Thoracic aorta (tissue), 2 donors: Measurements from ENCODE around the gene MIEF2. TPM values are rescaled to one million over a fixed set of nuclear protein-coding genes. Genes with fewer than 3 reads are reported as not detected.
"Not testable (repeated sequence)": the region's sequence is repeated elsewhere in the genome, so short reads cannot be mapped to it uniquely, and the experiment has no call there.

Experiments
- ATAC-seq: fragments of 150-250 bp; one replicate; pipeline ENCODE4 v1.8.0; 2017; ENCODE audit warnings: low read depth; ENCODE audit not compliant: insufficient number of reproducible peaks, low FRiP score
- DNase-seq: peaks from one replicate; pipeline ENCODE4 v3.0.0-alpha.2; 2020; ENCODE audit warnings: low spot score
- H3K27ac ChIP-seq, 2 donors: fragments of 200-600 bp; sonication (generic); 1 replicate in 1 of 2; 2 replicates in 1 of 2; pipeline ENCODE4 v1.5.1; 2016; ENCODE audit warnings: mild to moderate bottlenecking in 2 of 2, moderate library complexity in 2 of 2
- H3K27me3 ChIP-seq: fragments of 200-600 bp; sonication (generic); replicated peaks from 2 replicates; pipeline ENCODE4 v1.6.0; 2016; ENCODE audit warnings: mild to moderate bottlenecking; ENCODE audit not compliant: insufficient read depth
- H3K36me3 ChIP-seq: fragments of 200-600 bp; sonication (generic); one replicate; pipeline ENCODE4 v1.5.1; 2016
- H3K4me1 ChIP-seq, 2 donors: fragments of 200-600 bp; sonication (generic); 1 replicate in 1 of 2; 2 replicates in 1 of 2; pipeline versions ENCODE4 v1.5.1 to v1.6.0; 2016; ENCODE audit warnings: low read depth in 2 of 2, mild to moderate bottlenecking in 1 of 2; ENCODE audit not compliant: control insufficient read depth in 1 of 2
- H3K4me3 ChIP-seq: fragments of 200-600 bp; sonication (generic); 2 replicates; pipeline ENCODE4 v1.5.1; 2016; ENCODE audit warnings: mild to moderate bottlenecking
- H3K9me3 ChIP-seq: fragments of 200-600 bp; sonication (generic); 2 replicates; pipeline ENCODE4 v1.5.1; 2016
- total RNA-seq, 2 donors: library from RNA; depleted of rRNA; stranded (reverse); fragments of >200 nt; gene quantifications; one replicate each; pipeline versions ENCODE4 v1.1.0 to v1.2.3, GENCODE V29; 2016
- TF ChIP-seq, protein P1 (sequence below): fragments of 200-600 bp; sonication (generic); IDR thresholded peaks from one replicate; pipeline ENCODE4 v1.5.1; 2019; ENCODE audit warnings: antibody characterized with exemption

The MIEF2 gene
- total RNA-seq, 2 donors from 2014 or later = 31.7 to 33.8 TPM

GRCh38 chr17:18280249-18280648, 19.8 kb downstream of the MIEF2 start:
- H3K9me3 ChIP-seq = no peaks in the 10 kb centered on the region
- H3K27me3 ChIP-seq = no peaks in the 10 kb centered on the region
- H3K4me3 ChIP-seq = no peak overlapping the region
- H3K36me3 ChIP-seq = peaks cover 68% of the 10 kb centered on the region
- H3K27ac ChIP-seq = no peak overlapping the region
- ATAC-seq (no peak), DNase-seq (no peak)
- TF ChIP-seq, protein P1, sequence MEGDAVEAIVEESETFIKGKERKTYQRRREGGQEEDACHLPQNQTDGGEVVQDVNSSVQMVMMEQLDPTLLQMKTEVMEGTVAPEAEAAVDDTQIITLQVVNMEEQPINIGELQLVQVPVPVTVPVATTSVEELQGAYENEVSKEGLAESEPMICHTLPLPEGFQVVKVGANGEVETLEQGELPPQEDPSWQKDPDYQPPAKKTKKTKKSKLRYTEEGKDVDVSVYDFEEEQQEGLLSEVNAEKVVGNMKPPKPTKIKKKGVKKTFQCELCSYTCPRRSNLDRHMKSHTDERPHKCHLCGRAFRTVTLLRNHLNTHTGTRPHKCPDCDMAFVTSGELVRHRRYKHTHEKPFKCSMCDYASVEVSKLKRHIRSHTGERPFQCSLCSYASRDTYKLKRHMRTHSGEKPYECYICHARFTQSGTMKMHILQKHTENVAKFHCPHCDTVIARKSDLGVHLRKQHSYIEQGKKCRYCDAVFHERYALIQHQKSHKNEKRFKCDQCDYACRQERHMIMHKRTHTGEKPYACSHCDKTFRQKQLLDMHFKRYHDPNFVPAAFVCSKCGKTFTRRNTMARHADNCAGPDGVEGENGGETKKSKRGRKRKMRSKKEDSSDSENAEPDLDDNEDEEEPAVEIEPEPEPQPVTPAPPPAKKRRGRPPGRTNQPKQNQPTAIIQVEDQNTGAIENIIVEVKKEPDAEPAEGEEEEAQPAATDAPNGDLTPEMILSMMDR = no peak
- H3K4me1 ChIP-seq = no peaks in the 10 kb centered on the region

GRCh38 chr17:18280766-18281371, 20.4 kb downstream of the MIEF2 start:
- no peak for DNase-seq
- no peaks in the 10 kb centered on the region for H3K4me1 ChIP-seq
- H3K36me3 ChIP-seq = peaks cover 75% of the 10 kb centered on the region
- H3K27me3 ChIP-seq = no peaks in the 10 kb centered on the region
- no peak for ATAC-seq
- H3K9me3 ChIP-seq = no peaks in the 10 kb centered on the region
- TF ChIP-seq, protein P1 = no peak
- no peak overlapping the region for H3K27ac ChIP-seq
- no peak overlapping the region for H3K4me3 ChIP-seq

- Histone ChIP-seq H3K4me1 (no peaks in the 10 kb centered on the region), H3K4me3 (no peak overlapping the region), H3K9me3 (no peaks in the 10 kb centered on the region), H3K27me3 (no peaks in the 10 kb centered on the region), H3K27ac (no peak overlapping the region), H3K36me3 (peaks cover 68% of the 10 kb centered on the region)
- TF ChIP-seq, protein P1 = no peak
- no peak for DNase-seq
- ATAC-seq = no peak
Observed at GRCh38 chr17:18281788-18282187, 21.3 kb downstream of the MIEF2 start.

DNA sequence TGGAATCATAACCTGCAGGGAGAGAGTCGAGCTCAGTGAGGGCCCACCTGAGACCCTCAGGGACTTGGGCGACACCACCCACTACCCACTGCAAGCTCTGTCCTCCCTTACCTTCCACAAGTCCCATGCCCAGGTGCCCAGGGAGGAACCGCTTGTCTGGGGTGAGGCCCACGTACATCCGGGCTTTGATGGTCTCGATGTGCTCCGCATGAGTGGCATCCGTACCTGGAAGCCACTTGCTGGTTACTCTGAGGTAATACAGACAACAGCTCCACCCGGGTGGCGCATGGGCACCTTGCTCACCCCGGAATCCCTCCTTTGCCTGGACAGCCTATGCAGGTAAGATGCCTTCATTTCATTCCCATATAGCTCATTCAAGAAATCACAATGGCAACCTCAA, 24.8 kb downstream of the MIEF2 start:
- Histone ChIP-seq H3K36me3 (peaks cover 62% of the 10 kb centered on the region), H3K4me3 (no peak overlapping the region), H3K27me3 (no peaks in the 10 kb centered on the region), H3K27ac (no peak overlapping the region), H3K4me1 (no peaks in the 10 kb centered on the region), H3K9me3 (no peaks in the 10 kb centered on the region)
- no peak for DNase-seq
- no peak for ATAC-seq
- TF ChIP-seq, protein P1 = no peak

DNA sequence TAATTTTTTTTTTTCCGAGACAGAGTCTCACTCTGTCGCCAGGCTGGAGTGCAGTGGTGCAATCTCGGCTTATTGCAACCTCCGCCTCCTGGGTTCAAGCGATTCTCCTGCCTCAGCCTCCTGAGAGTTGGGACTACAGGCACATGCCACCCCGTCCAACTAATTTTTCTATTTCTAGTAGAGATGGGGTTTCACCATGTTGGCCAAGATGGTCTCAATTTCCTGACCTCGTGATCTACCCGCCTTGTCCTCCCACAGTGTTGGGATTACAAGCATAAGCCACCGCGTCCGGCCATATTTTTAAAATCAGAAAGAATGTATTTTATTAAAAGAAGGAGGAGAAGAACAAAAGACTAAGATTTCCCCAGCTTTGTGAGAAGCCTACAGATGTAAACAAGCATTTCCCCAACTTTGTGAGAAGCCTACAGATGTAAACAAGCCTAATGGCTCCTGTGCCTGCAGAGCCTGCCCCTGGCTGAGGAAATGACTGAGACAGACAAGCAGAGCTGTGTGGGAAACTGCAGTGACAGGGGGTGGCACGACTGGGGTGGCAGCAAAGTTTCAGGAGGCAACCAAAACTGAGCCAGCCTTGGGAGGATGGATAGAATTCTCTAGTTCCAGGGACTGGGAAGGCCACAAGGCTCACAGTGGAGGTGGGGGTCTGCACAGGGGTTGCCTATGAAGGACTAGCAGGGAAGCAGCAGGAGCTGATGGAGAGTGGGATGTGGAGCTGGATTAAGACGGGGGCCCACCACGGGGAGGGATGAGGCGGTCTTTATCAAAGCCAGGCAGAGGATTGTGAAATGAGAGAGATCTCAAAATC, 31.5 kb downstream of the MIEF2 start:
- TF ChIP-seq, protein P1 = no peak
- Histone ChIP-seq H3K36me3 (peaks cover 45% of the 10 kb centered on the region), H3K9me3 (no peaks in the 10 kb centered on the region), H3K27me3 (no peaks in the 10 kb centered on the region), H3K4me1 (no peaks in the 10 kb centered on the region), H3K4me3 (no peak overlapping the region), H3K27ac (no peak overlapping the region)
- DNase-seq = no peak
- ATAC-seq = no peak

GRCh38 chr17:18298061-18298460, 37.6 kb downstream of the MIEF2 start:
- H3K4me3 ChIP-seq, ATAC-seq, DNase-seq, H3K4me1 ChIP-seq, H3K9me3 ChIP-seq, H3K27ac ChIP-seq, H3K27me3 ChIP-seq: not testable (repeated sequence)
- peaks cover 40% of the 10 kb centered on the region for H3K36me3 ChIP-seq
